EH (cell line): ENCODE data around the gene UBE2R2.
"Not testable (repeated sequence)": the region's sequence is repeated elsewhere in the genome, so short reads cannot be mapped to it uniquely, and the experiment has no call there.

ENCODE experiments used
- DNase-seq: peaks from one replicate; pipeline ENCODE4 v3.0.0-alpha.2; 2015; ENCODE audit warnings: low read depth

The UBE2R2 gene

DNA sequence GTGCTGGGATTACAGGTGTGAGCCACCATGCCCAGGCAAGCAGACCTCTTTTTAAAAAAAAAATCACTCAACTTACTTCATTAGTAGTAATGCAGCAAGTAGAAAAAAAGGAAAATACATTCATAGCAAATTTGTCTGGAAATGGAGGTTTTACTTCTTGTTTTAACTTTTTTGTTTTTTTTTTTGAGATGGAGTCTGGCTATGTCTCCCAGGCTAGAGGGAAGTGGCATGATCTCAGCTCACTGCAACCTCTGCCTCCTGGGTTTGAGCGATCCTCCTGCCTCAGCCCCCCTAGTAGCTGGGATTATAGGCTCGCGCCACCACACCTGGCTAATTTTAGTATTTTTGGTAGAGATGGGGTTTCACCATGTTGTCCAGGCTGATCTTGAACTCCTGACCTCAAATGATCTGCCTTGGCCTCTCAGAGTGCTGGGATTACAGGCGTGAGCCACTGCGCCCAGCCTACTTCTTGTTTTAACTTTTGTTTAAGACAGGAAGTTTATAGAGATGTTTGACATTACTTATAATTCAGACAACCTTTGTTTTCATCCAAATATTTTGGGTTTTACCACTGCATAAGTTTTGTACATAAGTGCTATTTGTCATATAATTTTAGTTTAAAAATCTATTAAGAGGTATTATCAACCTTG is 26.5 kb downstream of the UBE2R2 start:
- DNase-seq: no peak

DNA sequence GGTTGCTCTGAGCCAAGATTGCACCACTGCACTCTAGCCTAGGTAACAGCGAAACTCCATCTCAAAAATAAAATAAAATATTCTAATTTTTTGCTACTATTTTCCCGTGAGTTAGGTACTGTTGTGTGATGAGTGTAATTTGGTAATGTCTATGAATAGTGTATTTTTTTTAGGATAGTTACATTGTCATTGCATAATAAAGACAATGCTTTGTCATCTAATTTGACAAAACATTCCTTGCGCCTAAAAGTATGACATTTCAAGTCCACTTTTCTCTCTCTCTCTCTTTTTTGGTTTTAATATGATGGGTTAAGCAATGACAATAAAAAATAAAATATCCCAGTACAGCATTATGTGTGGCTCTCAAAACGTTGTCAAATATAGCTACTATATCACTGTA is 29.3 kb downstream of the UBE2R2 start:
- no peak for DNase-seq

DNA sequence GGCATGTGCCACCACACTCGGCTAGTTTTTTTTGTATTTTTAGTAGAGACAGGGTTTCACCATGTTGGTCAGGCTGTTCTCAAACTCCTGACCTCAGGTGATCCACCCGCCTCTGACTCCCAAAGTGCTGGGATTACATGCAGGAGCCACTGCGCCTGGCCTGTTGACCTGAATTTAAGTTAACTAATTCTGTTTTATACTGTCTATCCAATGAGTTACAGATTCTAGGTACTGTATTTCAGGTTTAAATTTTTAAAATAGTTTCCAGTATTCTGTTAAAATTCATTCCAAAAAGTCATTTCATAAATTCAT is 30.9 kb downstream of the UBE2R2 start:
- DNase-seq: not testable (repeated sequence)

DNA sequence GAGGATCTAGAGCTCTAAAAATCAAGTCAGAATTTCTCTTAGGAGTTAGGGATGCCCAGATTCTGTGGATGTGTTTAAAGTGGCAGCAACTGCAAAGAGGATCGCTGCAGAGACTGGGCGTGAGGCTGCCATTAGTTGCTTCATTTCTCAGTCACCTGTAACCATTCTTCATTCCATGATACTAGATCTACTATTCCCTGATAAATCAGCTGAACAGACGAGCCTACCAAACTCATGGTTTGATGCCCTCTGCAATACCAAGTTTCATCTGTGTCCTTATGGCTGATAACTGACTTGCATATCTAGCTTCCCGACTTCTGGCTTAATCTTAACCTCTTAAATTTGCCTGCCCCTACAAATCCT is 33.3 kb downstream of the UBE2R2 start:
- no peak for DNase-seq

DNA sequence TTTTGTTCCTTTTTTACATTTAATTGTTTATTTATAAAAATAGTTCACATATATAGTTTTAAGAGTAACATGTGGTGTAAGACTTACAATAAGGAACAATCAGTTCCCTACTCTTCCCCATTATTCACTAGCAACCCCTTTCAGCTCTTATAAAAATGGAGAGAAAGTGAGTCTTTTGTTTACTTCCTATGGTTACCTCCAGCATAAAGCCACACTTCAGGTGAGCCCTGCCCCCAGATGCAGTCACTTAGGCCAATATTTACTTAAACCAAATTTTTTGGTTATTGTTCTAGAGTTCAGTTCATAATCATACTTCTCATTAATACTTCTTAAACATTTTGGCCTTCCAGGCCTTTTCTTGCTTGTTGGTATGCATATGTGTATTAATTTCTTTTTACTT is 33.7 kb downstream of the UBE2R2 start:
- no peak for DNase-seq

DNA sequence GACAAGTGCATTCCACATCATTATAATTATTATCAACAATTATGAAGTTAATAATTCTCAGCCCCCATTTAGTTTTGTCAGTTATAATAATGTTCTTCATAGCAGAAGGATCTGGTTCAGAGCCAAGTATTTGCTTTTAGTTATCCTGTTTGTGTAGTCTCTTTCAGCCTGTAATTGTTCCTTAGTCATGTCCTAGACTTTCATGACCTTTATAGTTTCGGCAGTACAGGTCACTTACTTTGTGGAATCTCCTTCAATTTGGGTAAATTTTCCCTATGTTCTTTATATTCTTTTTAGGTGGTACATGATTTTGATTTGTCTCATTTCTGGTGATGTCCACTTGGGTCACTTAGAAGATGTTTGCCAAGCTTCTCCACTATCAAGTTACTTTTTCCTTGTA is 34.3 kb downstream of the UBE2R2 start:
- peak; percentile 40 for DNase-seq

DNA sequence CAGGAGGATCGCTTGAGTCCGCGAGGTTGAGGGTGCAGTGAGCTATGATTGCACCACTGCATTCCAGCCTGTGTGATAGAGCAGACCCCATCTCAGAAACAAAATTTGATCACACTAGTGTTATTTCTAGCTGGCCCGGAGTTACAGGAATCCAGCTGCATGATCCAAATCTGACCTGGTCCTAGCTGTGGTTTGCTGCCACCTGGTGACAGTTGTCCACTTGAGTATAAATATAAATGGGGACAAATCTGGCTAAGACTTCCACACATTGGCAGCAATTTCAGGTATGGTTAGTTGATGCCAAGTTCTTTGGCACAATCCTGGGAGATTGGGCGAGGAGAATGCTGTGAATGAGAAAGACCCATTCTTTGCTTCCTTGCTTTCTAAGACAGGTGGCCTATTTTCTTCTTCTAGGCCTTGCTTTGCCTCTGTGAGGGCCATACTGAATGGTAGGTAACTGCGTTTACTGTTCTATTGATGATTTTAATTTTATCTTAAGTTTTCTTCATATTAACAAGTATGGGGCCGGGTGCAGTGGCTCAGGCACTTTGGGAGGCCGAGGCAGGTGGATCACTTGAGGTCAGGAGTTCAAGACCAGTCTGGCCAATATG is 35.4 kb downstream of the UBE2R2 start:
- DNase-seq: peak; percentile 63

DNA sequence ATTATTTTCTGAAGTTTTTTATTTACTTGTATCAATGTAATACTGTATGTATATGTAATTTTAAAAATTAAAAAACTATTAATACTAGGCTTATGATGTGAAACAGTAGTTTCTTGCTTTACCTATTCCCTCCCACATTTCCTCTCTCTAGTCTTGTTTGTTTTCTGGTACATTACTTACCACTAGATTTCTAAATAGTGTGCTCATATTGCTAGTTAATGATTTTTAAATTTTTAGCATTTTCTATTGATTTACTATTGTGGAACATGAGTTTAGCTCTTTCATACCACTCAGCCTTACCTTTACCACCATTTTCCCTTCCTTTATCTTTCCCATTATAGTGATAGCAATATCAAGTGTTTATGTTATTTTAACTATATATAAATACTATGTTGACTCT is 39.3 kb downstream of the UBE2R2 start:
- DNase-seq: no peak

DNA sequence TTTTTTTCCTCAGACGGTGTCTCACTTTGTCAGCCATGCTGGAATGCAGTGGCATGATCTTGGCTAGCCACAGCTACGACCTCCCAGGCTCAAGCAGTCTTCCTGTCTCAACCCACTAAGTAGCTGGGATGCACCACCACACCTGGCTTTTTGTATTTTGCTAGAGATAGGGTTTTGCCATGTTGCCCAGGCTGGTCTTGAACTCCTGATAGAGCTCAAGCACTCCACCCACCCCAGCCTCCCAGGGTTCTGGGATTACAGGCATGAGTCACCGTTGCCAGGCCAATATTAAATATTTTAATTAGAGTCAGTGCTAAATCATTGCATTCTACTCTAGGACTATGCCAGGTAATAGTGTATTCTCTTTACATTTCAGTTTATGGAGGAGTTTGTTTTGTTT is 41.5 kb downstream of the UBE2R2 start:
- peak; percentile 46 for DNase-seq

DNA sequence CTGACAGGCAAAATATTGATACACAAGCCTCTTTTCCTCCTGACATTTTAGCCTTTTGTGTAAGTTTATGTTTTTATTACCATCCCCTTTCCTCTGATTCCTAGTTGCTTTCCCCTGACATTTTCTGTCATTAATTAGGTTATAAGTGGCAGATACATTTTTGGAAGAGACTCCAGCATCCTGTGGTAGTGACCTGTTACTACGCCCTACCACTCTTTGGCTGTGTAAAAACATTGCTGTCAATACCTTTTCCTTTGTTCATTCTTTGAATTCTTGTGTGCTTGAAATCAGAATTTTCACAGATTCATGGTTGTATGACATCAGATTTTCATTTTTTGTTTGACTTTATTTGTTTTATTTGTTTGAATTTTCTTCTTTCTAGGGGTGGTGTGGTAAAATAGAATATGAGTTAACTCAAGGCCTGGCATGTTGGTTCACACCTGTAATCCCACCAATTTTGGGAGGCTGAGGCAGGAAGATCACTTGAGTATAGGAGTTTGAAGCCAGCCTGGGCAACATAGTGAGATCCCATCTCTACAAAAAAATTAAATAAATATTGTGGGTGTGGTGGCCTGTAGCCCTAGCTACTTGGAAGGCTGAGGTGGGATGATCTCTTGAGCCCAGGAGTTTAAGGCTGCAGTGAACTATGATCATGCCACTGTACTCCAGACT is 43.4 kb downstream of the UBE2R2 start:
- peak; percentile 26 for DNase-seq

DNA sequence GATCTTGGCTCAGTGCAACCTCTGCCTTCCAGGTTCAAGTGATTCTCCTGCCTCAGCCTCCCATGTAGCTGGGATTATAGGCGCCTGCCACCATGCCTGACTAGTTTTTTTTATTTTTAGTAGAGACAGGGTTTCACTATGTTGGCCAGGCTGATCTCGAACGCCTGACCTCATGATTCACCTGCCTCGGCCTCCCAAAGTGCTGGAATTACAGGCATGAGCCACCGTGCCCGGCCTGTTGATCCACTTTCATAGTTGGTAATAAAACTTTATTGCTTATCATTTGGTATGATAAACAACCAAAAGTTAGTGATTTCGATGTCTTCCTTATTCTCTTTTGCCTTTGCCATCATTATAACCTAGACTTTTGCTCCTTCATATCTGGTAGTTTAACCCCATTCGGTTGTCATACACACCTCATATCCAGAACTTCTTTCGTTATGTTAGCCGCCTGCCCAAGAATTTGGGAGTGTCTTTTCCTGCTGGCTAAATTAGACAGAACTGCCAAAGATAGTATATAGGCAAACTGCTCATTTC is 45.0 kb downstream of the UBE2R2 start:
- DNase-seq: no peak

DNA sequence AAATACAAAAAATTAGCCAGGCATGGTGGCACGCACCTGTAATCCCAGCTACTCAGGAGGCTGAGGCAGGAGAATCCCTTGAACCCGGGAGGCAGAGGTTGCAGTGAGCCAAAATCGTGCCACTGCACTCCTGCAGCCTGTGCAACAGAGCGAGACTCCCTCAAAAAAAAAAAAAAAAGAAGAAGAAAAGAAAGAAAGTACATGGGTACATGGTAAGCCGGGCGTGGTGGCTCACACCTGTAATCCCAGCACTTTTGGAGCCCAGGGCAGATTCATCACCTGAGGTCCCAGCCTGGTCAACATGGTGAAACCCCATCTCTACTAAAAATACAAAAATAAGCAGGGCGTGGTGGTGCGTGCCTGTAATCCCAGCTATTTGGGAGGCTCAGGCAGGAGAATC is 46.1 kb downstream of the UBE2R2 start:
- DNase-seq: not testable (repeated sequence)

DNA sequence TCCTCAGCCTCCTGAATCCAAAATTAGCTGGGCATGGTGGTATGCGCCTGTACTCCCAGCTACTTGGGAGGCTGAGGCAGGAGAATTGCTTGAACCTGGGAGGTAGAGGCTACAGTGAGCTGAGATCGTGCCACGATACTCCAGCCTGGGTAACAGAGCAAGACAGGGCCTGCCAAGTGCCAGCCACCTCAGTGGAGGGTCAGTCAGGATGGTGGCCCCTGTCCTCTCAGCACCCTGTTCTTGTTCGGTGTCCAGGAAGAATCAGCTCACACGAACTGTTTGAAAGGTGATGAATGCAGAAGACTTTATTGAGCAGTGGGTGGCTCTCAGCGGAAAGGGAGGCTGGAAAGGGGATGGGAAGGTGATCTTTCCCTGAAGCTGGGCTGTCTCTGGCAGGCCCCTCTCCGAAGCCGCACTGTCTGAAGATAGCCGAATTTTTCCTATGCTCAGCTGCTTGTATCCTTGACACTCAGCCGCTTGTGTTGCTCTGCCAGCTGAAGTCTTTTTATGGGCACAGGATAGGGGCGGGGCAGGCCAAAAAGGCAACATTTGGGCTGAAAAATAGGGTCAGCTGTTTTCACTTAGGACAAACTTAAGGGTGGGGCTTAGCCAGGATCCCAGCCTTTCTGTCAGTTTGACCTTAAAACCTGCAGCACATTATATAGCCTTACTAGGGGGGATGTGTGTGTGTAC is 50.9 kb downstream of the UBE2R2 start:
- DNase-seq: peak; percentile 59

DNA sequence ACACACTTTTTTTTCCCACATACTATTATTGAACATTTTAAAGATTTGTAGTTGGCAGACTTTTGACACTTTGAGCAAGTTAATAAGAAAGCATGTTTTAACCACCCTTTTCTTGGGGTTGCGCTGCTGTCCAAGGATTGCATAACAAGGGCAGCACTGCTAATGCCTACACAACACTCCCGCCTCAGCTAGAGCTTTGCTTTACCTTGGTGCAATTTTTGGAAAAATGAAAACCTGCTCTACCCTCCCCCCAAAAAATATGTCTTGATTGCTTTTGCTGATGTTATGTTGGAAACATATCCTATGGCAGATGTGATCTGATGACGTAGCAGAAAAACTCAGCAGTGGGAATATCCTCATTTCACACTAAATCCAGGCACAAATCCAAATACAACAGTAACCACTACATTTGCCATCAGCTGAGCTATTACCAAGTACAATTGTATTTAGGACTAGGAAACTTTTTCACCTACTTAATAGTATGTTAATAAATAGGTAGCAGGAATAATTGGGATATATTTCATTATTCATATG is 51.5 kb downstream of the UBE2R2 start:
- DNase-seq: peak; percentile 72

DNA sequence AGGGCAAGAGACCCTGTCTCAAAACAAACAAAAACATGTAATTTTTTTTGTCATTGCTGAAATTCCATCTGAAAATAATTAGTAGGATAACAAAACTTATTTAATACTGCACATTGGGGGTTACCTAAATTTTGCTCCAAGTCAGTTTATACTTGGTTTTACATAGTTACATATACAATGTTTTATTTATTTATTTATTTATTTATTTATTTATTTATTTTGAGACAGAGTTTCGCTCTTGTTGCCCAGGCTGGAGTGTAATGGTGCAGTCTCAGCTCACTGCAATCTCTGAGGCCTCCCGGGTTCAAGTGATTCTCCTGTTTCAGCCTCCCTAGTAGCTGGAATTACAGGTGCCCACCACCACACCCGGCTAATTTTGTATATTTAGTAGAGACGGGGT is 52.3 kb downstream of the UBE2R2 start:
- not testable (repeated sequence) for DNase-seq

DNA sequence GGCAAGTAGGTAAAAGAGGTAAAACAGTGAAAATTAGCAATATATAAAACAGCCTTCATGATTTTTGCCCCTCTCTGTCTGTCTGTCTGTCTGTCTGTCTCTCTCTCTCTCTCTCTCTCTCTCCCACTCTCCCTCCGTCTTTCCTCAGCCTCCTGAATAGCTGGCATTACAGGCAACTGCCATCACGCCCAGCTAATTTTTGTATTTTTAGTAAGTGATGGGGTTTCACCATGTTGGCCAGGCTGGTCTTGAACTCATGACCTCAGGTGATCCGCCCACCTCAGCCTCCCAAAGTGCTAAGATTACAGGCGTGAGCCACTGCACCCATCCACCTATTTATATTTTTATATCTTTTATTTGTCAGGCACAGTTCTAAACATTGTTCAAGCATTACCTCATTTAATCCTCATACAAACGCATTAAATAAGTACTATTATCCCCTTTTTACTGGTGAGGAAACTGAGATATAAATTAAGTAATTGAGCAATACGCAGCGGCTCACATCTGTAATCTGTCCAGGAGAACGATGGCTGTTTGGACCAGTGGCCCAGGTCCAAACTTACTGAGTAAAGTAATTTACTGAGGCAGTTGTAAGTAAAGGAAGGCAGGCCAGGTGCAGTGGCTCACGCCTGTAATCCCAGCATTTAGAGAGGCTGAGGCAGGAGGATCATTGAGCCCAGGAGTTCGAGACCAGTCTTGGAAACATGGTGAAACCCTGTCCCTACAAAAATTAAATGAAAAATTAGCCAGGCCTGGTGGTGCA is 60.9 kb downstream of the UBE2R2 start:
- DNase-seq: no peak

DNA sequence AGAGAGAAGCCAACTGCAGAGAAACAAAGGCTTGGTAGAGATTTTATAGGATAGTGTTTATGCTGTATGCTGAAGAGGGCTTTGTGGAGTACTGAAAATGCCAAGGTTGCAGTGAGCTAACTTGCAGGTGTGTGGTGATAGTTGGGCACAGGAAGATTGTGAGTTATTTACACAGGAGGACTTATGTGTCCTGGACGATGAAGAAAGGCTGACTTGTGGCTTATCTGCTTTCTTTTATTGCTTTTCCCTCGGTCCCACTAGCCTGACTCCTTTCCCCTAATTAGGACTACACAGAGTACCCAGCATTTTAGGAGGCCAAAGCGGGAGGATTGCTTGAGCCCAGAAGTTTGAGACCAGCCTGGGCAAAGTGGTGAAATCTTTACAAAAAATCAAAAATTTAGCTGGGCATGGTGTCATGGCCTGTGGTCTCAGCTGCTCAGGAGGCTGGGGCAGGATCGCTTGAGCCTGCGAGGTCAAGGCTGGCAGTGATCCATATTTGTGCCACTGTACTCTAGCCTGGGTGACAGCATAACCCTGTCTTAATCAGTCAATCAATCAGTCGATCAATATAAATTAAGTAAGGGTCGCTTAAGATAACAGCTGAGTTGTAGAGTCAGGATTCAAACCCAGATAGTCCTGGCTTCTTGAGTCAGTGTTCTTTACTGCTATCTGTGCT is 61.9 kb downstream of the UBE2R2 start:
- no peak for DNase-seq

DNA sequence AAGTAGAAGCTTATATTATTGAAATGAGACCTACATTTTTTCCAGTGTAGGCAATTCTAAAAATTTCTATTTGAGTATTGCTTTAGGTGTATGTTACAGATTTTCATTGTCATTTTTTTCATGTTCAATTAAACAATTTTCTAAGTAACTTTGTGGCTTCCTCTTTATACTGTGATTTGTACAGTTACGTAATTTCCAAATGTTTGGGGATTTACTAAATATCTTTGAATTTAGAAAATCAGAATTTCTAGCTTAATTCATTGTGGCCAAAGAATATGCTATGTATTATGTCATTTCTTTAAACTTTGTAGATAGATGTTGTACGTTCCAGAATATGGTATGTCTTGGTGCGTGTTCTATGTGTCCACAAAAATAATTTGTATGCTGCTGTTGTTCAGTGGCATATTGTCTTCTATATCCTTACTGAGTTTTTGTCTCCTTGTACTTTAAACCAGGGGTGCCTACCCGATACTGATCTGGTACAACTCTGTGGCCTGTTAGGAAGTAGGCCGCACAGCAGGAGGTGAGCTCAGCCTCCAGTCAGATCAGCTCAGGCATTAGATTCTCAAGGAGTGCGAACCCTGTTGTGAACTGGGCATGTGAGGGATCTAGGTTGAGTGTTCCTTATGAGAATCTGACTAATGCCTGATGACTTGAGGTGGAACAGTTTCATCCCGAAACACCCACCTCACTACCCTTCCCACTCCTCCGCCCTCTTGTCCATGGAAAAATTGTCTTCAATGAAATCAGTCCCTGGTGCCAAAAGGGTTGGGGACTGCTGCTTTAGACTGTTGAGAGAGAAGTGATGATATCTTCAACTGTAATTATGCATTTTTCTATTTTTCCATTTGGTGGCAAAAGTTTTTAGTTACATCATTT is 63.5 kb downstream of the UBE2R2 start:
- DNase-seq: peak; percentile 15

DNA sequence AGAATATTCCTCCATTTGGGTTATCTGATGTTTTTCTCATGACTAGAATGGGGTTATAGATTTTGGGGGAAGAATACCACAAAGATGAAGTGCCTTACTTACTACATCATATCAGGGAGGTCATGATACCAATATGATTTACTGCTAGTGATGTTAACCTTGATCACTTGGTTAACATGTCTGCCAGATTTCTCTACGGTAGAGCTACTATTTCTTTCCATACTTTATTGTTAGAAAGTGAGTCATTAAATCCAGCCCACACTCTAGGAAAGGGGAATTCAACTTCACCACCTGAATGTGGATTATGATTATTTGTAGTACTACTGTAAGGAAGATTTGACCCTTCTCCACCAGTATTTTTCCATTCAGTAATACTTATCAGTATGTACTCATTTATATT is 64.7 kb downstream of the UBE2R2 start:
- DNase-seq: peak; percentile 30
